GM12891 (cell line): ENCODE measurements around the gene AGPAT4.

Source experiments
- PAX5 ChIP-seq: IDR thresholded peaks from 2 replicates; pipeline ENCODE4 v1.6.1; 2011; ENCODE audit warnings: low read length, moderate library complexity, mild to moderate bottlenecking; ENCODE audit not compliant: insufficient read depth, severe bottlenecking
- POLR2A ChIP-seq: IDR thresholded peaks from 2 replicates; pipeline ENCODE4 v1.6.1; 2011; ENCODE audit warnings: low read depth, low read length, control low read depth
- POLR2AphosphoS5 ChIP-seq: IDR thresholded peaks from 2 replicates; pipeline ENCODE4 v1.6.1; 2011; ENCODE audit warnings: low read depth, low read length, control low read depth
- POU2F2 ChIP-seq: IDR thresholded peaks from 2 replicates; pipeline ENCODE4 v1.6.1; 2011; ENCODE audit warnings: low read depth, mild to moderate bottlenecking, control low read depth, low read length, moderate library complexity
- SPI1 ChIP-seq: IDR thresholded peaks from 2 replicates; pipeline ENCODE4 v1.6.1; 2011; ENCODE audit warnings: low read depth, low read length, control low read depth
- TAF1 ChIP-seq: IDR thresholded peaks from 2 replicates; pipeline ENCODE4 v1.6.1; 2011; ENCODE audit warnings: low read depth, low read length, control low read depth

GRCh38 chr6:161181121-161181520 is 92.7 kb downstream of the AGPAT4 start:
- TF ChIP-seq POLR2A (no peak), POLR2AphosphoS5 (no peak), TAF1 (no peak), SPI1 (no peak), PAX5 (no peak), POU2F2 (no peak)
